Measurements from ENCODE around the gene HDLBP. TPM values are rescaled to one million over a fixed set of nuclear protein-coding genes. Genes with fewer than 3 reads are reported as not detected.

Gene HDLBP
- total and polyA plus RNA-seq, 10 of the 15 experiments (the other 5 are each of a cell fraction or from before 2014, with no cell fraction given): 19.5 to 383 (median 249) TPM

DNA sequence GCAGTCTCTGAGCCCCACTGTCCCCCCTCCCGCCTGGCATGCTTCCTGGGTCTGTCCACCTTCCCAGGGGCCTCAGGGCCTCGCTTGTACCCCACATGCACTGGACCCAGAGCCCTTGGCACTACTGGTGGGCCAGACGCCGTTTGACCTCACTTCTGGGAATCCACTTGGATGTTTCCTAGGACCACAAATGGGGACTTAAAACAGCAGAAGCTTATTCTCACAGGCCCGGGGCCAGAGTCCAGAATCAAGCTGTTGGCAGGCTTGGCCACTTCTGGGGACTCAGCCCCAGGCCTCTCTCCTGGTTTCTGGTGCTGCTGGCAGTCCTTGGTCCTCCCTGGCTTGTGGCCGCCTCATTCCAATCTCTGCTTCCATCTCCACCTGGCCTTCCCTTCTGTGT, 107.4 kb downstream of the HDLBP start (continued):
- TF ChIP-seq PAX5 (IDR thresholded peaks at IDR 0.05; ENCODE audit: borderline replicate concordance, low read depth, low read length) (no peak), ZNF24 (IDR thresholded peaks at IDR 0.05) (no peak), ZNF207 (IDR thresholded peaks at IDR 0.05; ENCODE audit: borderline replicate concordance) (no peak)

DNA sequence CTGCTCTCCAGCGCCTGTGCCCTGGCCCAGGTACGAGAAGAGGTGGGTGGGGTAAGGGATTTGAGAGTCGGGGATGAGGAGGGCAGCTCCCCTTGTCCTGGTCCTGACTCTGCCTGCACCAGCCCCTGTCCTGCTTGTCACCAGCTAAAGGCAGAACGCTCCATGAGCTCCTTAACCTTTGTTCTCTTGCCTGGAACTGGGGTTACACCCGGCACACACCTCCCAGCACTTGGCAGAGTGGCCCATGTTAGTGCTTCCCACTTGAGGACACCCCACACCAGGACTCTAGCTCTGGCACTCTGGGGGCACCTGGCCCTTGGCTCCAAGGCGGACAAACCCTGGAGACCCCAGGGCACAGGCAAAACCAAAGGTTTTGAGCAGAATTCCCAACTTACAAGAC, 107.8 kb downstream of the HDLBP start:
- Histone ChIP-seq H4K20me1 (ENCODE audit: control insufficient read depth, insufficient read depth) (no peaks in the 10 kb centered on the region), H3K4me2 (ENCODE audit: control insufficient read depth, insufficient read depth) (no peak overlapping the region), H3K4me3 (no peak overlapping the region), H3K9me3 (replicated peaks; ENCODE audit: control insufficient read depth, insufficient read depth, low read length) (no peaks in the 10 kb centered on the region), H3K9ac (ENCODE audit: control insufficient read depth, insufficient read depth, low read length) (no peak overlapping the region), H2AFZ (ENCODE audit: control insufficient read depth, low read depth, low read length) (no peak overlapping the region), H3K36me3 (ENCODE audit: control insufficient read depth in 2 of 2, insufficient read depth in 2 of 2, low read length in 1 of 2) (no peaks in the 10 kb centered on the region), H3K27me3 (replicated peaks in 1 of 2; ENCODE audit: control insufficient read depth in 2 of 2, insufficient read depth in 2 of 2, low read length in 1 of 2) (no peaks in the 10 kb centered on the region), H3K27ac (ENCODE audit: control insufficient read depth, insufficient read depth) (no peak overlapping the region), H3K4me1 (ENCODE audit: control insufficient read depth, insufficient read depth, low read length) (no peaks in the 10 kb centered on the region), H3K79me2 (ENCODE audit: control insufficient read depth, insufficient read depth, low read length) (no peaks in the 10 kb centered on the region)
- POLR2A ChIA-PET: no interaction called here
- 61% methylated on average over 6 of the region's 6 CpGs for WGBS (ENCODE audit: insufficient coverage, insufficient replicate concordance, low lambda C conversion rate, missing lambda C conversion rate)
- CTCF ChIA-PET: interaction anchor here (0.6 to 1.2 kb wide), 2 partner anchors 56 to 129 kb away, joined by 3 to 4 read pairs; no protein-coding TSS in a partner anchor
- ATAC-seq: no peak
- no peak for DNase-seq (ENCODE audit: low read depth, low spot score)
- RAD21 ChIA-PET (ENCODE audit: unreplicated experiment): no interaction called here
- no peak for FAIRE-seq
- SMC1A ChIA-PET (ENCODE audit: uncharacterized antibody, unreplicated experiment): interaction anchor here (1.9 kb wide), 1 partner anchor 11 kb away, joined by 5 read pairs; no protein-coding TSS in a partner anchor
- in situ Hi-C loops (cut with MboI) (no loop called here), intact Hi-C loops (cut with micrococcal nuclease; ENCODE audit: unreplicated experiment) (no loop called here)
- no TSS peak for BruUV-seq (replicated peaks)
- TF ChIP-seq EP300 (IDR thresholded peaks at IDR 0.05; ENCODE audit: borderline replicate concordance in 1 of 2, control insufficient read depth in 1 of 2, low read depth in 2 of 2, low read length in 2 of 2) (no peak), TCF12 (IDR thresholded peaks at IDR 0.05; ENCODE audit: low read depth, low read length) (no peak), EGR1 (IDR thresholded peaks at IDR 0.05; ENCODE audit: borderline replicate concordance in 1 of 2, low read depth in 2 of 2, low read length in 2 of 2) (no peak), IRF4 (IDR thresholded peaks at IDR 0.05; ENCODE audit: low read depth, low read length) (no peak), BCL11A (IDR thresholded peaks at IDR 0.05; ENCODE audit: low read depth, low read length) (no peak), IKZF2 (IDR thresholded peaks at IDR 0.05) (no peak), STAT1 (conservative IDR thresholded peaks at IDR 0.05) (no peak), ZNF24 (IDR thresholded peaks at IDR 0.05) (no peak), ZSCAN29 (IDR thresholded peaks at IDR 0.05) (no peak), KDM1A (IDR thresholded peaks at IDR 0.05; ENCODE audit: borderline replicate concordance) (no peak), ESRRA (IDR thresholded peaks at IDR 0.05; ENCODE audit: low read length) (no peak)
- TF ChIP-seq, protein P1, sequence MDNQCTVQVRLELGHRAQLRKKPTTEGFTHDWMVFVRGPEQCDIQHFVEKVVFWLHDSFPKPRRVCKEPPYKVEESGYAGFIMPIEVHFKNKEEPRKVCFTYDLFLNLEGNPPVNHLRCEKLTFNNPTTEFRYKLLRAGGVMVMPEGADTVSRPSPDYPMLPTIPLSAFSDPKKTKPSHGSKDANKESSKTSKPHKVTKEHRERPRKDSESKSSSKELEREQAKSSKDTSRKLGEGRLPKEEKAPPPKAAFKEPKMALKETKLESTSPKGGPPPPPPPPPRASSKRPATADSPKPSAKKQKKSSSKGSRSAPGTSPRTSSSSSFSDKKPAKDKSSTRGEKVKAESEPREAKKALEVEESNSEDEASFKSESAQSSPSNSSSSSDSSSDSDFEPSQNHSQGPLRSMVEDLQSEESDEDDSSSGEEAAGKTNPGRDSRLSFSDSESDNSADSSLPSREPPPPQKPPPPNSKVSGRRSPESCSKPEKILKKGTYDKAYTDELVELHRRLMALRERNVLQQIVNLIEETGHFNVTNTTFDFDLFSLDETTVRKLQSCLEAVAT (IDR thresholded peaks at IDR 0.05): no peak
- TF ChIP-seq, protein P2, sequence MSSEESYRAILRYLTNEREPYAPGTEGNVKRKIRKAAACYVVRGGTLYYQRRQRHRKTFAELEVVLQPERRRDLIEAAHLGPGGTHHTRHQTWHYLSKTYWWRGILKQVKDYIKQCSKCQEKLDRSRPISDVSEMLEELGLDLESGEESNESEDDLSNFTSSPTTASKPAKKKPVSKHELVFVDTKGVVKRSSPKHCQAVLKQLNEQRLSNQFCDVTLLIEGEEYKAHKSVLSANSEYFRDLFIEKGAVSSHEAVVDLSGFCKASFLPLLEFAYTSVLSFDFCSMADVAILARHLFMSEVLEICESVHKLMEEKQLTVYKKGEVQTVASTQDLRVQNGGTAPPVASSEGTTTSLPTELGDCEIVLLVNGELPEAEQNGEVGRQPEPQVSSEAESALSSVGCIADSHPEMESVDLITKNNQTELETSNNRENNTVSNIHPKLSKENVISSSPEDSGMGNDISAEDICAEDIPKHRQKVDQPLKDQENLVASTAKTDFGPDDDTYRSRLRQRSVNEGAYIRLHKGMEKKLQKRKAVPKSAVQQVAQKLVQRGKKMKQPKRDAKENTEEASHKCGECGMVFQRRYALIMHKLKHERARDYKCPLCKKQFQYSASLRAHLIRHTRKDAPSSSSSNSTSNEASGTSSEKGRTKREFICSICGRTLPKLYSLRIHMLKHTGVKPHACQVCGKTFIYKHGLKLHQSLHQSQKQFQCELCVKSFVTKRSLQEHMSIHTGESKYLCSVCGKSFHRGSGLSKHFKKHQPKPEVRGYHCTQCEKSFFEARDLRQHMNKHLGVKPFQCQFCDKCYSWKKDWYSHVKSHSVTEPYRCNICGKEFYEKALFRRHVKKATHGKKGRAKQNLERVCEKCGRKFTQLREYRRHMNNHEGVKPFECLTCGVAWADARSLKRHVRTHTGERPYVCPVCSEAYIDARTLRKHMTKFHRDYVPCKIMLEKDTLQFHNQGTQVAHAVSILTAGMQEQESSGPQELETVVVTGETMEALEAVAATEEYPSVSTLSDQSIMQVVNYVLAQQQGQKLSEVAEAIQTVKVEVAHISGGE (CRISPR knock-in tag; IDR thresholded peaks at IDR 0.05): no peak
- TF ChIP-seq, protein P3, sequence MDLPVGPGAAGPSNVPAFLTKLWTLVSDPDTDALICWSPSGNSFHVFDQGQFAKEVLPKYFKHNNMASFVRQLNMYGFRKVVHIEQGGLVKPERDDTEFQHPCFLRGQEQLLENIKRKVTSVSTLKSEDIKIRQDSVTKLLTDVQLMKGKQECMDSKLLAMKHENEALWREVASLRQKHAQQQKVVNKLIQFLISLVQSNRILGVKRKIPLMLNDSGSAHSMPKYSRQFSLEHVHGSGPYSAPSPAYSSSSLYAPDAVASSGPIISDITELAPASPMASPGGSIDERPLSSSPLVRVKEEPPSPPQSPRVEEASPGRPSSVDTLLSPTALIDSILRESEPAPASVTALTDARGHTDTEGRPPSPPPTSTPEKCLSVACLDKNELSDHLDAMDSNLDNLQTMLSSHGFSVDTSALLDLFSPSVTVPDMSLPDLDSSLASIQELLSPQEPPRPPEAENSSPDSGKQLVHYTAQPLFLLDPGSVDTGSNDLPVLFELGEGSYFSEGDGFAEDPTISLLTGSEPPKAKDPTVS (IDR thresholded peaks at IDR 0.05; ENCODE audit: low read depth, low read length): no peak

All from GM12878 (cell line).